Muscle of leg (tissue), 11 donors: ENCODE data around the gene SGPL1. TPM values are rescaled to one million over a fixed set of nuclear protein-coding genes. Genes with fewer than 3 reads are reported as not detected.
"Not testable (repeated sequence)": the region's sequence is repeated elsewhere in the genome, so short reads cannot be mapped to it uniquely, and the experiment has no call there.

Experiments used
- DNase-seq: peaks from one replicate; pipeline ENCODE4 v3.0.0; 2013
- H3K27ac ChIP-seq: one replicate; pipeline ENCODE4 v1.5.1; 2013; ENCODE audit warnings: mild to moderate bottlenecking, low read length, control low read depth
- H3K27me3 ChIP-seq: one replicate; pipeline ENCODE4 v1.6.1; 2013; ENCODE audit warnings: low read length; ENCODE audit not compliant: control insufficient read depth, insufficient read depth
- H3K36me3 ChIP-seq: one replicate; pipeline ENCODE4 v1.6.1; 2013; ENCODE audit warnings: low read length; ENCODE audit not compliant: control insufficient read depth, insufficient read depth
- H3K4me1 ChIP-seq: one replicate; pipeline ENCODE4 v1.6.1; 2013; ENCODE audit warnings: low read length; ENCODE audit not compliant: control insufficient read depth, insufficient read depth
- H3K4me3 ChIP-seq: one replicate; pipeline ENCODE4 v1.5.1; 2013; ENCODE audit warnings: low read length, control low read depth
- H3K9me3 ChIP-seq: replicated peaks from 2 replicates; pipeline ENCODE4 v1.6.1; 2013; ENCODE audit warnings: low read depth, low read length; ENCODE audit not compliant: control insufficient read depth
- WGBS: methylation state at CpG from one replicate; pipeline ENCODE4 v1.1.5; 2013; ENCODE audit warnings: missing lambda C conversion rate; ENCODE audit not compliant: insufficient coverage; 5-methylcytosine and 5-hydroxymethylcytosine counted together
- polyA plus RNA-seq, 8 donors: library from polyadenylated mRNA; unstranded; fragments of 120-200 nt; gene quantifications; one replicate each; pipeline versions ENCODE4 v1.2.1 to v1.2.3, GENCODE V29; 2013; ENCODE audit warnings: inconsistent platforms in 1 of 8, low replicate concordance in 1 of 8; ENCODE audit not compliant: insufficient read length in 8 of 8, insufficient read depth in 1 of 8
- total RNA-seq: library from RNA; stranded (reverse); fragments of 120-200 nt; gene quantifications from one replicate; pipeline ENCODE4 v1.2.4, GENCODE V29; 2013

SGPL1 gene
- total and polyA plus RNA-seq, 9 donors = 17.4 to 29.1 (median 23.5) TPM

DNA sequence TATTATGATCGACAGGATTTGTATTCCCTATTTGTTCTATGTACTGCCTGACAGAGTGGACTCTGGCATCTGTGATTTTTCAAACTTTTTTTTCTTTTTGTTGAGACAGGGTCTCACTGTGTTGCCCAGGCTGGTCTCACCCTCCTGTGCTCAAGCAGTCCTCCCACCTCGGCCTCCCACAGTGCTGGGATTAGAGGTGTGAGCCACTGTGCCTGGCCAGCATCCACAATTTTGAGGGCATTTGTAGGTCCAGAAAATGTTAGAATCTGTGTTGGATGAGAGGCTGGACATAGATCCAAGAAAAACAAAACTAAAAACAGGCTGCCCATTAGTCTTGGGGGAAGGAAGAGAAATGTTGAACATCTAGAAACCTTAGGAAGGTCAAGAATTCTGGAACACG, 34.3 kb downstream of the SGPL1 start:
- H3K36me3 ChIP-seq = peaks cover 32% of the 10 kb centered on the region

DNA sequence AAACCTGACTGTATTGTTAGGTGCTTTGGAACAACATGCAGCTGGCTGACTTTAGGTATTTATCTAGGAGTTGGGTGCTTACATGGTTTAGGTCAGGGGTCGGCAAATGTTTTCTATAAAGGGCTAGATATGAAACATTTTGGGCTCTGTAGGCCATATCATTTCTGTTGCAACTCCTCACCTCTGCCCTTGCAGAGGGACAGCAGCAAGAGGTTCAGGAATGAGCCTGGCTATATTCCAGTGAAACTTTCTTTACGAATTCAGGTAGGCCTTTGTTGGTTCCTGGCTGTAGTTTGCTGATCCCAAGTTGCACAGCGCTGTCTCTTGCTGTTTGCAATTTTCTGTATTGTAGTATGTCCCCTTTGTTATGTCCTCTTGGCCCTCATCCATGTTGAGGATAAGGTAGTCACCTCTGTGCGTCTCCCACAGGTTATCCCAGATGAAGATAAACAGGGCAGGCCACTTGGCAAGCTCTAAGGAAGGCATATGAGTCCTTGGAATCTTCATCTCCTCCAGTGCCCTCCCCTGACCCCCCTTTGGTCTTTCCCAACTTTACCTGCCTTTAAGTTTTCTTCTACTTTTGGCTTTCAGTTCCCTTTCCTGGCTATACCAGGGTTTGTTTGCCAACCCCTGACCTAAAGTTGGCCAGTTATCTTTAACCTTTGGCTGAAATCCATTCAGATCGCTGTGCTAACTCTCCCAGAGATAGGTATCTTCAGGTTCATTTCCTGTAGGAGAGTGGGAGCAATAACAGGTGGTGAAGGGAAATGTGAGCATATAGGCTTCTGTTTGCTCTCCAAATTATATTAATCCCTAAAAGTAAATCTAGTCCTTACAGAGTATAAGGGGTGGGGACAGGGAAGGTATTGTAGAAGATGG, 36.1 kb downstream of the SGPL1 start:
- Histone ChIP-seq H3K4me3 (no peak overlapping the region), H3K4me1 (no peaks in the 10 kb centered on the region), H3K27me3 (no peaks in the 10 kb centered on the region), H3K9me3 (no peaks in the 10 kb centered on the region), H3K36me3 (peaks cover 30% of the 10 kb centered on the region), H3K27ac (no peak overlapping the region)
- 88% methylated on average over 1 of the region's 5 CpGs for WGBS
- no peak for DNase-seq

More for the DNA sequence above, 34.3 kb downstream of the SGPL1 start:
- no peak overlapping the region for H3K4me3 ChIP-seq
- no peaks in the 10 kb centered on the region for H3K4me1 ChIP-seq
- no peaks in the 10 kb centered on the region for H3K9me3 ChIP-seq
- H3K27me3 ChIP-seq = no peaks in the 10 kb centered on the region
- 90% methylated on average over 2 of the region's 3 CpGs for WGBS
- no peak for DNase-seq
- H3K27ac ChIP-seq = no peak overlapping the region

DNA sequence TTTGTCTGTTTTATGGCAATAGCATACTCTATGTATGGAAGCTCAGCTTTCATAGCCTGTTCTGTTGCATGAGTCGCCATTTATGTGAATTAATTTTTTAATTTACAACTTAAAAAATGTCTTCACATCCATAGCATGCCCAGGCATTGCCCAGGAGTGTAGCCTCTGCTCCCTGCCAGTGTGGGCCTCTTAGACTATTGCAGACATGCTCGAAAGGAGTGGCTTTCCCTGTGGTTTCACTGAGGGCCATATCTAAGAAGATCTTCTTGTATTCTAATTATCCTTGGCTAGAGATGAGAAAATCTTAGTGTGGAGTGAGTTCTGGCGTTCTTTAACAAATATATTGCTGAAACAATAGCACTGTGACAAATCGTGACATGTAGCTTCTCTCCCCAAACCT, 37.3 kb downstream of the SGPL1 start:
- Histone ChIP-seq H3K27me3 (no peaks in the 10 kb centered on the region), H3K36me3 (peaks cover 34% of the 10 kb centered on the region), H3K4me1 (no peaks in the 10 kb centered on the region), H3K4me3 (no peak overlapping the region), H3K9me3 (no peaks in the 10 kb centered on the region), H3K27ac (no peak overlapping the region)
- WGBS = 83% methylated on average over 1 of the region's 4 CpGs
- no peak for DNase-seq

DNA sequence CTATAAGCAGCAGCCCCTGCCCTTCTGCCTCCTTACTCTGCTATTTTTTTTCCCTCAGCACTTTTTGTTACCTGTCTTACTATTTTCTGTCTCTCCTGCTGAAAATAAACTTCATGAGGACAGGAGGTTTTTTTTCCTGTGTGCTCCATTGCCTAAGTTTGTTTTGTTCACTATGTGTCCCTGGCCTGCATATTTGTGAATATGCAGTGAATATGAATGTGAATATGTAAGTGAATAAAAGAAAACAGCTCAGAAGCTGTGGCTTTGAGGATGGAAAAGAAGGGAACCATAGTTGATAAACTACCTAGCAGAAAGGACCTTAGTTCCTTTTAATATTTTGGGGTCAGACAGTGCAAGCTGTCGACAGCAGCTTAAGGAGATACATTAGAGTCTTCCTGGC, 37.7 kb downstream of the SGPL1 start:
- H3K36me3 ChIP-seq = peaks cover 37% of the 10 kb centered on the region
- 67% methylated on average over 1 of the region's 1 CpG for WGBS

DNA sequence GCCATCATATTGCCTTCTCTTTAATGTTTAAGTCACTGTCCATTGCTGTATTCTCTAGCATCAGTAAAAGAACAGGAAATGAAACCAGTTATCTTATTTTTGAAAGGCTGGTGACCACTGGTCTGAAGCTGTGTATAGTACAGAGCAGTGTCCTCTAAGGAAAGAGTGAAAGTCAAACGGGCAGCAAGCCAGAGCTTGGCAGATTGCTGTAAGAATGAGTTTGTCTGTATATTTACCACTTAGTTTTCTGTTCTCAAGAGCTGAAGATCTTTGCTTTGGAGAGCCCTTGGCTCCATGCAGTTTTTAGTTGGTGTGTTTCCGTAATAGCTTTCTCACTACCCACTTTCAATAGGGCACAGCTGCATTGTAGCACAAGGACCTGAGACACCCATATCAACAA, 40.7 kb downstream of the SGPL1 start:
- H3K4me1 ChIP-seq = no peaks in the 10 kb centered on the region
- peak; percentile 25 for DNase-seq
- no peak overlapping the region for H3K27ac ChIP-seq
- no peaks in the 10 kb centered on the region for H3K9me3 ChIP-seq
- no peaks in the 10 kb centered on the region for H3K27me3 ChIP-seq
- no CpG with 5 or more reads among the region's 2 CpGs for WGBS
- no peak overlapping the region for H3K4me3 ChIP-seq
- peaks cover 44% of the 10 kb centered on the region for H3K36me3 ChIP-seq

More for the DNA sequence above, 37.7 kb downstream of the SGPL1 start:
- Histone ChIP-seq H3K27ac (no peak overlapping the region), H3K4me3 (no peak overlapping the region), H3K27me3 (no peaks in the 10 kb centered on the region), H3K9me3 (no peaks in the 10 kb centered on the region), H3K4me1 (no peaks in the 10 kb centered on the region)
- DNase-seq = no peak

DNA sequence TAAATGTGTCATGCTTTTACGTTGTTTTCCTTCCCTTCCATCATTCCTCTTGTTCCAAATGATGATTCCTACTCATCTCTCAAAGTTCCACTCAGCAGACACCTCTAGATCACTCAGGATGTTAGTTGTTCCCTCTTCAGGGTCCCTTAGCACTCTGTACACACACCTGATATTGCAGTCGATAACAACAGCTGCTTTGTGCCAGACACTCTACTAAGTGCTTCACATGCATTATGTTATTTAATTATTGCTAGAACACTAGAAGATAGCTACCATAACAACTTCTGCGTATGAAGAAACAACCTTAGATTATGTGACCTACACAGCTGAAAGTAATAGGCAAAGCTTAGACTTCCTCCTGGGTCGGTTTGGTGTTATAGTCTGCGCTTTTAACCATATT, 43.0 kb downstream of the SGPL1 start:
- Histone ChIP-seq H3K36me3 (peaks cover 34% of the 10 kb centered on the region), H3K9me3 (no peaks in the 10 kb centered on the region), H3K4me1 (no peaks in the 10 kb centered on the region), H3K27ac (no peak overlapping the region), H3K4me3 (no peak overlapping the region), H3K27me3 (no peaks in the 10 kb centered on the region)
- 92% methylated on average over 1 of the region's 5 CpGs for WGBS
- no peak for DNase-seq

DNA sequence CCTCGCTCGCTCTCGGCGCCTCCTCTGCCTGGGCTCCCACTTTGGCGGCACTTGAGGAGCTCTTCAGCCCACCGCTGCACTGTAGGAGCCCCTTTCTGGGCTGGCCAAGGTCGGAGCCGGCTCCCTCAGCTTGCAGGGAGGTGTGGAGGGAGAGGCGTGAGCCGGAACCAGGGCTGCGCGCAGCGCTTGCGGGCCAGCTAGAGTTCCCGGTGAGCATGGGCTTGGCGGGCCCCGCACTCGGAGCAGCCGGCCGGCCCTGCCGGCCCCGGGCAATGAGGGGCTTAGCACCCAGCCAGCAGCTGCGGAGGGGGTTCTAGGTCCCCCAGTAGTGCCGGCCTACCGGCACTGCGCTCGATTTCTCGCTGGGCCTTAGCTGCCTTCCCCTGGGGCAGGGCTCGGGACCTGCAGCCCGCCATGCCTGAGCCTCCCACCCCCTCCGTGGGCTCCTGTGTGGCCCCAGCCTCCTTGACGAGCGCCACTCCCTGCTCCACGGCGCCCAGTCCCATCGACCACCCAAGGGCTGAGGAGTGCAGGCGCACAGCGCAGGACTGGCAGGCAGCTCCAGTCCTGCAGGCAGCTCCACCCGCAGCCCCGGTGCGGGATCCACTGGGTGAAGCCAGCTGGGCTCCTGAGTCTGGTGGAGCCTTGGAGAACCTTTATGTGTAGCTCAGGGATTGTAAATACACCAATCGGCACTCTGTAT, 45.9 kb downstream of the SGPL1 start:
- peaks cover 32% of the 10 kb centered on the region for H3K36me3 ChIP-seq
- not testable (repeated sequence) for H3K4me3 ChIP-seq, H3K9me3 ChIP-seq, DNase-seq, H3K27ac ChIP-seq, H3K4me1 ChIP-seq, H3K27me3 ChIP-seq
- WGBS = 98% methylated on average over 36 of the region's 42 CpGs

DNA sequence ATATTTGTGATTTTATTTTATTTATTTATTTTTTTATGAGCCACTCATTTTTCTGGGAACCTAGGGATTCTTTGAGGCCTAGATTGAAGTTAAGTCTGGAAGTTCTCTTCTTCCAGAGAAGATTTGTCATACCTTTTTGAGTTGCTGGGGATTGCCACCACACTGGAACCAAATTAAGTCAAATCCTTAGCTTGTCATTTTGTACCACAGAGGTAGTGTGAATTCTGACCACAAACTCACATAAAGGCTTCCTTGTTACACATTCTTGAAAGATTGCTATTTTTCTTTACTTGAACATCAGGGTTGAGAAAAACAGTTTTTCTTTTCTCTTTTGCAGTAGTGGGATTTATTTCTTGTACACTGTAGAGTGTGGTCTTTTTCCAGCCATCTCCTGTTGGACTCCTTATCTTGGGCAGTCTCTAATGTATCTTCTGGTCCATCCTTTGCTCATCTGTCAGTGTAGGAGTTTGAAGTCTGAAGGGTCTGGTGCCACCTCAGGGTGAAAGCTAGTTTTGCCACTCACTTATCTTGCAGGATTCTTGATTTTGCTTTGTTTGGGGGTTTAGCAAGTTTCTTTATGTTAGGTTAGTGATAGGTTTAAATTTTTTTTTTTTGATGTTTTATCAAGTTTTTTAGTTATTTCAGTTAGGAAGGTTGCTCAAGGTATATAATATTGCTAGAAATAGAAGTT, 47.9 kb downstream of the SGPL1 start:
- H3K27ac ChIP-seq = no peak overlapping the region
- H3K36me3 ChIP-seq = peaks cover 29% of the 10 kb centered on the region
- no peaks in the 10 kb centered on the region for H3K9me3 ChIP-seq
- H3K27me3 ChIP-seq = no peaks in the 10 kb centered on the region
- no peak overlapping the region for H3K4me3 ChIP-seq
- H3K4me1 ChIP-seq = no peaks in the 10 kb centered on the region
- no peak for DNase-seq

DNA sequence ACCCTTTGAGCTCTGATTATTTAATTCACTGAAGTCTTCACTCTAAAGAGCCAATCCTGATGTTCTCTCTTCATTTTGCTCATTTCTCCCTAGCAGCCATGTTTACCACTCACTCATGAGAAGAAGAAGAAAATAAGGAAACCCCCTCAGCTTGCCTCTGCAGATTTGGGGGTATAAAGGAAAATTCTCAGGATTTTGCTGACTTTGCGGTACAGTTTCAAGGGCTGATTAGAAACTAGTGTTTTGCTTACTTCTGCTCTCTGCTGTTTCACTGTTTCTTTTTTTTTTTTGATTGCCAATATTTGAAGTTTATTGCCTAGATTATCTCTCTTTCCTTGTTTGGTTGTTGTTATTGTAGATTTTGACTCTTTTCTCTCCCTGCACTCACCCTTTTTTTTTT, 49.2 kb downstream of the SGPL1 start:
- Histone ChIP-seq H3K27me3 (no peaks in the 10 kb centered on the region), H3K4me1 (no peaks in the 10 kb centered on the region), H3K27ac (no peak overlapping the region), H3K4me3 (no peak overlapping the region), H3K9me3 (no peaks in the 10 kb centered on the region), H3K36me3 (peaks cover 28% of the 10 kb centered on the region)
- no CpG with 5 or more reads among the region's 1 CpG for WGBS
- DNase-seq = no peak

DNA sequence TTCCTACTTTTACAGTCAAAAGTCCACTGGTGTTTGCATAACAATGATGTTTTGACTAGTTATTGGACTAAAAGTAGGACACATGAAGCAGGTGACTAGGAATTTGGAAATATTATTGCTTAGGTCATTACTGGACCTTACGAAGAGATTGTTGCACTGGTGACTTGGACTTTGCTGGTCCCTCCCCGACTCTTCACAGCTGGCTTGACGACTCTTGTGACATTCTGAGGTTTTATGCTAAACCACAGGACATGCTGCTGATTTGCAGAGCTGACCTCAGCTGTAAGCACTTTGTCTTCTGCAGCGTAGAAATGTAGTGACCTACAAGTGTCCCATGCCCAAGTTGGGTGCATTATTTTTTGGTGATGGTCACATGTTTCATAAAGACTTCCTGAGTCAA, 50.7 kb downstream of the SGPL1 start:
- peaks cover 36% of the 10 kb centered on the region for H3K36me3 ChIP-seq
- no peaks in the 10 kb centered on the region for H3K9me3 ChIP-seq
- H3K27me3 ChIP-seq = no peaks in the 10 kb centered on the region
- no peaks in the 10 kb centered on the region for H3K4me1 ChIP-seq
- DNase-seq = peak; percentile 66
- H3K4me3 ChIP-seq = no peak overlapping the region
- 100% methylated on average over 3 of the region's 4 CpGs for WGBS
- H3K27ac ChIP-seq = no peak overlapping the region
